Mammary epithelial cell (primary cell): ENCODE data around the gene EMILIN2.

Experiments used
- EZH2 ChIP-seq: IDR thresholded peaks from 2 replicates; pipeline ENCODE4 v1.6.1; 2012; ENCODE audit warnings: low read length, inconsistent platforms, borderline replicate concordance
- TF ChIP-seq, protein P1 (sequence below), 2 donors: IDR thresholded peaks in 1 of 2; conservative IDR thresholded peaks in 1 of 2; 2 replicates each; pipeline ENCODE4 v1.5.1; 2011 to 2012; ENCODE audit warnings: inconsistent platforms in 2 of 2, low read length in 2 of 2, mild to moderate bottlenecking in 2 of 2, control low read depth in 1 of 2, low read depth in 1 of 2; ENCODE audit not compliant: insufficient read depth in 1 of 2; ENCODE audit errors: extremely low read depth in 1 of 2

DNA sequence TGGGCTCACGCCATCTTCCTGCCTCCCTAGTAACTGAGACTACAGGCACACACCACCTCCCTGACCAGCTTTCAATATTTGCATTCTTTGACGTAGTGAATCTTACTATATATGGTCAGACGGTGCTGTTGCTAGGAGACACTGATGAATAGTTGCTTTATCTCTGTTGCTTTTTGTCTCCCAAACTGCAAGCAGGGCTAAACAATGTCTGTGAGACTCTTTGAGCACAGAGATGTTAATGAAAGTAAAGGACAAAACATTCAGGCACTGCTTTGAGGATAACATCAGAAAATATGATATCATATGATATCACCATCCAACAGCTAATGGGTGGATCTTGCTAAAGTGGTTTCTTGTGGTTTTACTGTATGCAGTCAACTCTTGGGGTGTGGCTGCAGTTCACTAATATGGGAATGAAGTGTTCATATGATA, 43.0 kb downstream of the EMILIN2 start:
- TF ChIP-seq, protein P1, sequence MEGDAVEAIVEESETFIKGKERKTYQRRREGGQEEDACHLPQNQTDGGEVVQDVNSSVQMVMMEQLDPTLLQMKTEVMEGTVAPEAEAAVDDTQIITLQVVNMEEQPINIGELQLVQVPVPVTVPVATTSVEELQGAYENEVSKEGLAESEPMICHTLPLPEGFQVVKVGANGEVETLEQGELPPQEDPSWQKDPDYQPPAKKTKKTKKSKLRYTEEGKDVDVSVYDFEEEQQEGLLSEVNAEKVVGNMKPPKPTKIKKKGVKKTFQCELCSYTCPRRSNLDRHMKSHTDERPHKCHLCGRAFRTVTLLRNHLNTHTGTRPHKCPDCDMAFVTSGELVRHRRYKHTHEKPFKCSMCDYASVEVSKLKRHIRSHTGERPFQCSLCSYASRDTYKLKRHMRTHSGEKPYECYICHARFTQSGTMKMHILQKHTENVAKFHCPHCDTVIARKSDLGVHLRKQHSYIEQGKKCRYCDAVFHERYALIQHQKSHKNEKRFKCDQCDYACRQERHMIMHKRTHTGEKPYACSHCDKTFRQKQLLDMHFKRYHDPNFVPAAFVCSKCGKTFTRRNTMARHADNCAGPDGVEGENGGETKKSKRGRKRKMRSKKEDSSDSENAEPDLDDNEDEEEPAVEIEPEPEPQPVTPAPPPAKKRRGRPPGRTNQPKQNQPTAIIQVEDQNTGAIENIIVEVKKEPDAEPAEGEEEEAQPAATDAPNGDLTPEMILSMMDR (conservative IDR thresholded peaks at IDR 0.05 in 1 of 2, IDR thresholded peaks at IDR 0.05 in 1 of 2; ENCODE audit: extremely low read depth in 1 of 2, insufficient read depth in 1 of 2, low read depth in 1 of 2, low read length in 2 of 2): no peak
- no peak for TF ChIP-seq EZH2
